ENCODE data around the gene TMEM26.

DNA sequence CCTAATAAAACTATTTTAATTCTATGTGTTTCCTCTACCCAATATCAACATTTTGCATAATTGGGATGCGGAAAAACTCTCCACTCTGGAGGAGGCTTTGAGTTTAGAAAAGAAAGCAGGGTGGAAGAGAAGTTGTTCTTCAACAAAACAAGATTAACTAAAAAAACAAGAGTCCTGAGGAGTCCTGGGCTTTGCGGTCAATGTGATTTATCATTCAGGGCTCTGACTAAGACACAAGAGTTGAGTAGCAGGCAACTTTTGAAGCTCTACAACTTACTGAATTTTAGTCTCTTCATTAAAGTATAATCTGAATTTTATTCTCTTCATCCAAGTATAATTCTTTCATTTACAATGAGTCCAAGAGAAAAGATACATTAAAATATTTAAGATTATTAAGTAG lies 18.3 kb upstream of the TMEM26 start:
- TF ChIP-seq POLR2A (conservative IDR thresholded peaks at IDR 0.05) (no peak), TEAD4 (IDR thresholded peaks at IDR 0.05; ENCODE audit: low read length) (no peak), TEAD4 (CRISPR knock-in tag; IDR thresholded peaks at IDR 0.05; ENCODE audit: borderline replicate concordance) (no peak), GATA2 (CRISPR knock-in tag; IDR thresholded peaks at IDR 0.05) (no peak), MXI1 (IDR thresholded peaks at IDR 0.05; ENCODE audit: low read depth, low read length) (no peak)
